ENCODE measurements around the gene LTA. TPM values are rescaled to one million over a fixed set of nuclear protein-coding genes. Genes with fewer than 3 reads are reported as not detected.

Gene LTA
- total and polyA plus RNA-seq, 2 donors (not counting 3 experiments of a cell fraction or from before 2014, with no cell fraction given), result 0.46 TPM; not detected in 1

DNA sequence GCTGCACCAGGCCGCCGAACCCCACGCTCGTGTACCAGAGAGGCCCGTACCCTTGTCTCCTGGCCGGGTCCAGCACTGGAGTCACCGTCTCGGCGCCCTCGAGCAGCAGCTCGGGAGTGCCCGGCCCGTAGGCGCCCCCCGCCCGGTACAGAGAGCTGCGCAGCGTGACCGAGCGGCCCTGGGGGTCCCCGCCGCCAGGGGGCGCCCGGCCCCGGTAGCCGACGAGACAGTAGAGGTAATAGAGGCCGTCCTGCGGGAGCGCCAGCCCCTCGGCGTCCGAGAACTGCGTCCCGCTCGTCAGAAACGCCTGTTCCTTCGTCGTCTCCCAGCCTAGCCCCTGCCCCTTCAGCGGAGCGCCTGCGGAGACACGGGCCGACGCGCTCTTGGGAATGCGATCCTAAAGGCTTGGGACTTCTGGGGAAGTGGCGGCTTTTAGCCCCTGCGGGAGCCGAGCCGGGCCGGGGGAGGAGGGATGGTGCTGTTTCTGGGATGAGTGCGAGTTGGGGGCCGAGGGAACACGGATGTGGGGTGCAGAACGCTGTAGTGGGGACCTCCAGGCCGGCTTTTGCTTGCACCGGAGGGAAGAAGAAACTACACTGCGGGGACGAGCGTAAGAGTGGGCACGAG lies 8.8 kb downstream of the LTA start:
- H3K27me3 ChIP-seq (ENCODE audit: control insufficient read depth in 2 of 2, insufficient read depth in 2 of 2, low read length in 2 of 2), result no peaks in the 10 kb centered on the region
- peak overlapping the region; percentile 95 for H2AFZ ChIP-seq (ENCODE audit: low read depth, low read length)
- H3K79me2 ChIP-seq (ENCODE audit: control insufficient read depth, insufficient read depth, low read length), result peaks cover 10% of the 10 kb centered on the region
- no peaks in the 10 kb centered on the region for H3K9me3 ChIP-seq (replicated peaks; ENCODE audit: control insufficient read depth, insufficient read depth, low read length)
- ChIA-PET CTCF (interaction anchor here (0.9 to 32.6 kb wide), 7 partner anchors 9 to 49 kb away, joined by 3 to 1517 read pairs (median 5); partner anchors contain the start of genes ATP6V1G2, DDX39B, NCR3 and NFKBIL1), POLR2A (interaction anchor here (0.7 to 1.6 kb wide), 6 partner anchors 8 to 40 kb away, joined by 3 to 5 read pairs (median 3); partner anchors contain the start of gene PRRC2A)
- TSS peak; percentile 42 for BruUV-seq (replicated peaks)
- peaks cover 16% of the 10 kb centered on the region for H3K4me1 ChIP-seq (ENCODE audit: control insufficient read depth, extremely low read depth, insufficient read depth, low read length)
- no peaks in the 10 kb centered on the region for H4K20me1 ChIP-seq (replicated peaks; ENCODE audit: control insufficient read depth, extremely low read depth, insufficient read depth, low read length)
- peak overlapping the region; percentile 56 to 71 (median 70) for H3K4me3 ChIP-seq (replicated peaks in 1 of 3; ENCODE audit: insufficient read depth in 1 of 3, low read depth in 1 of 3, low read length in 3 of 3)
- H3K4me2 ChIP-seq (ENCODE audit: insufficient read depth, low read length), result peak overlapping the region; percentile 78
- H3K27ac ChIP-seq (ENCODE audit: insufficient read depth, low read depth, low read length), result peak overlapping the region; percentile 55
- FAIRE-seq (peak; percentile 93), DNase-seq (ENCODE audit: low read depth, low spot score) (peak; percentile 87)
- intact Hi-C loops (cut with micrococcal nuclease), result loop anchor here (1.0 kb wide), 4 partner anchors 10 to 30 kb away; no protein-coding TSS in a partner anchor
- no peaks in the 10 kb centered on the region for H3K36me3 ChIP-seq (ENCODE audit: control insufficient read depth in 2 of 2, extremely low read depth in 1 of 2, insufficient read depth in 2 of 2, low read length in 2 of 2)
- no peaks in the 10 kb centered on the region for H3K9me1 ChIP-seq (replicated peaks; ENCODE audit: control insufficient read depth, extremely low read depth, insufficient read depth, low read length)
- H3K9ac ChIP-seq (replicated peaks; ENCODE audit: extremely low read depth, insufficient read depth, low read length), result peak overlapping the region; percentile 71
- dilution Hi-C loops (cut with MboI; ENCODE audit: extremely low pct_ligation_motif_present, low sequenced_read_pairs), result no loop called here
- no peak for TF ChIP-seq FOS (IDR thresholded peaks at IDR 0.05; ENCODE audit: borderline replicate concordance, insufficient read depth, low read length)
- TF ChIP-seq POLR2AphosphoS5 (IDR thresholded peaks at IDR 0.05; ENCODE audit: insufficient read depth, low read depth, low read length), result peak; percentile 86
- TF ChIP-seq GATA2 (IDR thresholded peaks at IDR 0.05; ENCODE audit: insufficient read depth, insufficient read length, low read depth, low read length), result no peak
- TF ChIP-seq JUN (IDR thresholded peaks at IDR 0.05; ENCODE audit: borderline replicate concordance, insufficient read depth, insufficient read length, low read depth), result no peak
- peak; percentile 37 for TF ChIP-seq POLR2A (IDR thresholded peaks at IDR 0.05; ENCODE audit: low read depth, low read length)
- TF ChIP-seq, protein P1, sequence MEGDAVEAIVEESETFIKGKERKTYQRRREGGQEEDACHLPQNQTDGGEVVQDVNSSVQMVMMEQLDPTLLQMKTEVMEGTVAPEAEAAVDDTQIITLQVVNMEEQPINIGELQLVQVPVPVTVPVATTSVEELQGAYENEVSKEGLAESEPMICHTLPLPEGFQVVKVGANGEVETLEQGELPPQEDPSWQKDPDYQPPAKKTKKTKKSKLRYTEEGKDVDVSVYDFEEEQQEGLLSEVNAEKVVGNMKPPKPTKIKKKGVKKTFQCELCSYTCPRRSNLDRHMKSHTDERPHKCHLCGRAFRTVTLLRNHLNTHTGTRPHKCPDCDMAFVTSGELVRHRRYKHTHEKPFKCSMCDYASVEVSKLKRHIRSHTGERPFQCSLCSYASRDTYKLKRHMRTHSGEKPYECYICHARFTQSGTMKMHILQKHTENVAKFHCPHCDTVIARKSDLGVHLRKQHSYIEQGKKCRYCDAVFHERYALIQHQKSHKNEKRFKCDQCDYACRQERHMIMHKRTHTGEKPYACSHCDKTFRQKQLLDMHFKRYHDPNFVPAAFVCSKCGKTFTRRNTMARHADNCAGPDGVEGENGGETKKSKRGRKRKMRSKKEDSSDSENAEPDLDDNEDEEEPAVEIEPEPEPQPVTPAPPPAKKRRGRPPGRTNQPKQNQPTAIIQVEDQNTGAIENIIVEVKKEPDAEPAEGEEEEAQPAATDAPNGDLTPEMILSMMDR (IDR thresholded peaks at IDR 0.05; ENCODE audit: extremely low read depth in 1 of 2, insufficient read depth in 1 of 2, low read depth in 1 of 2, low read length in 2 of 2), result peak; percentile 99
- no peak for TF ChIP-seq MYC (IDR thresholded peaks at IDR 0.05; ENCODE audit: low read depth, low read length)
- TF ChIP-seq EZH2 (IDR thresholded peaks at IDR 0.05; ENCODE audit: borderline replicate concordance, low read depth, low read length, severe bottlenecking), result no peak
- TF ChIP-seq, protein P2, sequence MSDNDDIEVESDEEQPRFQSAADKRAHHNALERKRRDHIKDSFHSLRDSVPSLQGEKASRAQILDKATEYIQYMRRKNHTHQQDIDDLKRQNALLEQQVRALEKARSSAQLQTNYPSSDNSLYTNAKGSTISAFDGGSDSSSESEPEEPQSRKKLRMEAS (IDR thresholded peaks at IDR 0.05; ENCODE audit: insufficient read depth, insufficient read length), result no peak
